Measurements from ENCODE around the gene SPECC1L. TPM values are rescaled to one million over a fixed set of nuclear protein-coding genes. Genes with fewer than 3 reads are reported as not detected.
"Not testable (repeated sequence)": the region's sequence is repeated elsewhere in the genome, so short reads cannot be mapped to it uniquely, and the experiment has no call there.

Gene SPECC1L
- total RNA-seq, 4 donors from 2014 or later: 18.2 to 114 (median 55.3) TPM

DNA sequence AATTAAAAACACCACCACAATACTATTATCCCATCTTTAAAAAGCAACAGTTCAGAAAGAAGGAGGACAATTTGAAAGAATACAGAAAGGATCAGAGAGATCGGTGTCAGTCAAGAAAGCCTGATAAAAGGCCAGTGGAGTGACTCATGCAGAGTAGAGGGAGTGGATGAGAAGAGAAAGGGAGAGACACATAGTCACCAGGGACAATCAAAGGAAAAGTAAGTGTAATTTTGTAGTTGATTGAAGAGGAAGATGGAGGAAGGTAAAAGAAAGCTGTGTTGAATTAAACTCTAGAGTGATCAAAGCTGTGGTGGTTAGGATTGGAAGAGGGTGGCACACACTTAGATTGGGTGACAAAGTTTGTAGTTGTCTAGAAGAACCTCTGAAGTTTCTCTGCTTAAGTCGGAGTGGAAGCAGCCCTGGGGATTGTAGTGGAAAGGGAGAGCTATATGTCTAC is 14.1 kb downstream of the SPECC1L start:
- no peaks in the 10 kb centered on the region for H3K36me3 ChIP-seq
- H3K27ac ChIP-seq: no peak overlapping the region
- intact Hi-C loops (cut with DNase I; ENCODE audit: low total_unique reads): no loop called here

DNA sequence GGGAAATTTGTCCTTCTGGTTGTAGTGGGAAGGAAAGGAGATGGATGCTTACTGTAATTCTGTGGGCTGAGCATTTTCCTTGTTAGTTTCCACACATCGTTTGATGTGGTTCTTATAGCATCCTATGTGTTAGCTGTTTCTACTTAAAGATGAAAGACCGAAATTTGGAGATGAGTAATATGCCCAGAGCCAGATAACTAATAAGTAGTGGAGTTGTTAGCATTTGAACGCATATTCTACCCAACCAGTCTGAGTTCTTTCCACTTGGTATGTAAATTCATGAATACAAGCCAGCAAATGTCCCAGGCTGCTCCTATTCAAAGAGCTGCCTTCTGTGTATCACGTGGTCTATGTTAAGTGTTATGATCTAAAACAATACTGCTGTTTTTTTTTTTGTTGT is 14.6 kb downstream of the SPECC1L start:
- intact Hi-C loops (cut with DNase I; ENCODE audit: low total_unique reads): no loop called here
- no peak for TF ChIP-seq CTCF (IDR thresholded peaks at IDR 0.05)
- TF ChIP-seq POLR2A (IDR thresholded peaks at IDR 0.05): no peak
- Histone ChIP-seq H3K4me3 (no peak overlapping the region), H3K27ac (no peak overlapping the region), H3K9me3 (no peaks in the 10 kb centered on the region), H3K27me3 (no peaks in the 10 kb centered on the region), H3K36me3 (no peaks in the 10 kb centered on the region), H3K4me1 (peaks cover 9 to 12% of the 10 kb centered on the region in 2 donors)
- DNase-seq: no peak

More for the DNA sequence above, 14.1 kb downstream of the SPECC1L start:
- DNase-seq: no peak
- Histone ChIP-seq H3K27me3 (no peaks in the 10 kb centered on the region), H3K9me3 (no peaks in the 10 kb centered on the region), H3K4me3 (no peak overlapping the region), H3K4me1 (peaks cover 5 to 7% of the 10 kb centered on the region in 2 donors)
- TF ChIP-seq CTCF (IDR thresholded peaks at IDR 0.05): no peak
- TF ChIP-seq POLR2A (IDR thresholded peaks at IDR 0.05): no peak

GRCh38 chr22:24287212-24287611 is 16.6 kb downstream of the SPECC1L start:
- intact Hi-C loops (cut with DNase I; ENCODE audit: low total_unique reads); H3K27ac ChIP-seq: not testable (repeated sequence)
- peaks cover 10 to 16% of the 10 kb centered on the region in 2 donors for H3K4me1 ChIP-seq

DNA sequence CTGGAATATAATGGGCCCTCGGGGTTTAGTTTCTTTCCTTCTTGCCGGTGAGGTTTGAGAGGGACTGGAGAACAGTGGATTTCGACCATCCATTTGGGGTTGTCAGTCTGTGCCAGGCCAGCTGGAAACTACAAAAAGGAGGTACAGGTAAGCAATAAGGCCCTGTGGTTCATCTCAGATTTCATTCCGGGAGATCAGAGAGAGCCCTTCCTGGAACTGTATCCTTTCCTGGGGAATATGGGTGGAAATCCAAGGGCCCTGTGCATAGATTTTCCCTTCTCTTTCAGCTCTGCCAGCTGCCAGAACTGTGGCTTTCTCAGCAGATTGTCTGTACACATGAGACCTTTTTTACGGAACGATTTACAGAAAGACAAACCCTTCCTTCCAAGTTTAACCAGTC is 17.2 kb downstream of the SPECC1L start:
- H3K27ac ChIP-seq; DNase-seq; H3K4me3 ChIP-seq; intact Hi-C loops (cut with DNase I; ENCODE audit: low total_unique reads); H3K27me3 ChIP-seq; H3K36me3 ChIP-seq; H3K9me3 ChIP-seq: not testable (repeated sequence)
- peaks cover 10 to 16% of the 10 kb centered on the region in 2 donors for H3K4me1 ChIP-seq

More at GRCh38 chr22:24287212-24287611, 16.6 kb downstream of the SPECC1L start:
- H3K4me3 ChIP-seq, H3K27me3 ChIP-seq, H3K36me3 ChIP-seq, DNase-seq, H3K9me3 ChIP-seq: not testable (repeated sequence)

GRCh38 chr22:24289114-24289513 is 18.5 kb downstream of the SPECC1L start:
- intact Hi-C loops (cut with DNase I; ENCODE audit: low total_unique reads): no loop called here
- Histone ChIP-seq H3K4me3 (no peak overlapping the region), H3K27ac (peak overlapping the region; percentile 60 to 79), H3K27me3 (no peaks in the 10 kb centered on the region), H3K9me3 (no peaks in the 10 kb centered on the region), H3K4me1 (peaks cover 10 to 16% of the 10 kb centered on the region in 2 donors), H3K36me3 (no peaks in the 10 kb centered on the region)
- no peak for DNase-seq
- no peak for TF ChIP-seq CTCF (IDR thresholded peaks at IDR 0.05)
- no peak for TF ChIP-seq POLR2A (IDR thresholded peaks at IDR 0.05)

- Histone ChIP-seq H3K4me3 (no peak overlapping the region), H3K9me3 (no peaks in the 10 kb centered on the region), H3K36me3 (no peaks in the 10 kb centered on the region), H3K27ac (peak overlapping the region; percentile 60 to 79), H3K4me1 (peaks cover 10 to 16% of the 10 kb centered on the region in 2 donors), H3K27me3 (no peaks in the 10 kb centered on the region)
- DNase-seq: no peak
- TF ChIP-seq POLR2A (IDR thresholded peaks at IDR 0.05): no peak
- TF ChIP-seq CTCF (IDR thresholded peaks at IDR 0.05): no peak
- intact Hi-C loops (cut with DNase I; ENCODE audit: low total_unique reads): no loop called here
Observed at GRCh38 chr22:24289741-24290163, 19.1 kb downstream of the SPECC1L start.

Data from uterus (tissue), 4 donors.